Stimulated activated naive CD8-positive, alpha-beta T cell treated with anti-CD3 and anti-CD28 coated beads, Interleukin-15, Interleukin-2, amounts not matched to agents 100 ng/mL and 50 ng/mL, for 24 hours (primary cell): Measurements from ENCODE around the gene TRMT44.
"Not testable (repeated sequence)": the region's sequence is repeated elsewhere in the genome, so short reads cannot be mapped to it uniquely, and the experiment has no call there.

Experiments used
- H3K27ac Mint-ChIP-seq: one replicate; pipeline ENCODE4 v1.8.0; 2021; ENCODE audit warnings: mild to moderate bottlenecking, mixed read lengths
- H3K27me3 Mint-ChIP-seq: one replicate; pipeline ENCODE4 v1.8.0; 2021; ENCODE audit warnings: mixed read lengths
- H3K36me3 Mint-ChIP-seq: one replicate; pipeline ENCODE4 v1.8.0; 2021; ENCODE audit warnings: low read depth, mixed read lengths
- H3K4me1 Mint-ChIP-seq: one replicate; pipeline ENCODE4 v1.8.0; 2021; ENCODE audit warnings: low read depth, mixed read lengths
- H3K4me3 Mint-ChIP-seq: one replicate; pipeline ENCODE4 v1.8.0; 2021; ENCODE audit warnings: mild to moderate bottlenecking, mixed read lengths
- H3K9me3 Mint-ChIP-seq: one replicate; pipeline ENCODE4 v1.8.0; 2021; ENCODE audit warnings: mixed read lengths

TRMT44 gene

DNA sequence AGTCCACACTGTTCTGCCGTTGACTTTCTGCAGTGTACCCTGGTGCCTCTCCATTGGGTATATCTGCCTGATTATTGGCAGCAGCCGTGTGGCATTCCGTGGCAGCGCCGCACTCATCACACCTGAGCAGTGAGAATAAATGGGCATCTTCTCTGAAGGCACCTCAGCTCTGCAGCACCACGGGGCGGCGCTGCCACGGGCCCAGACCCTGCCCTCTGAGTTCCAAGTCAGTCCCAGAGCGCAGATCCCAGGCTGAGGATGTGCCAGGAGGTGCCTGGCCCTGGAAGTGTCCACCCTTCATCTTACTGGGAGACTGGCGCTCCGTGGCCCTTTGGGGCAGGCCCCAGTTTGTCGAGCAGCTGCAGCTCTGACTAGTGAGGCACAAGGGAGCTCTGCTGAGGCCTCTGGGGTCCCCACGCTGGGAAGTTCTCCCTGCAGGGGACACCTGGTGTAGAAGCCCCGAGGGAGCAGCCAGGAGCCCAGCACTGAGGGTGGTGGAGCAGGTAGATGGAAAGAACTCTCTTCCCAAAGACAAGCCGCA is 36.6 kb downstream of the TRMT44 start:
- Mint-ChIP-seq H3K4me3 (no peak overlapping the region), H3K36me3 (peaks cover 18% of the 10 kb centered on the region), H3K9me3 (no peaks in the 10 kb centered on the region), H3K27me3 (no peaks in the 10 kb centered on the region), H3K27ac (no peak overlapping the region), H3K4me1 (peaks cover 3% of the 10 kb centered on the region)

DNA sequence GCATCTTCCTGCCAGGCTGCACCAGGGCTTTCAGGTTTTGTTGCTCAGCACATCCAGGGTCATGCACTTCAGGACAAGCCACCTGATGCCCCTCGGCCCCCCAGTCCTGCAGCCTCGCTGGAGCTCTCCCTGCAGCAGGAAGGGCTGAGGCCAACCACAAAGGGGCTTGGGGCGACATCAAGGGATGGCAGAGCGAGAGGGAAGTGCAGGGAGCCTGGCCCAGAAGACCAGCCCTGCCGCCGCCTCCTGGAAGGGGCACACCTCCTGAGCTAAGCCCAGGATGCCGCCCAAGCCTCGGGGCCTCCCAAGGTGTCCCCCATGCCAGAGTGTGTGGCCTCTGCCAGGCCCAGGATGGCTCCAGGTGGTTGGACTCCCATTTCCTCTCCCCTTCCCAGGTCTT is 37.1 kb downstream of the TRMT44 start:
- Mint-ChIP-seq H3K27me3 (no peaks in the 10 kb centered on the region), H3K4me3 (no peak overlapping the region), H3K4me1 (peaks cover 3% of the 10 kb centered on the region), H3K36me3 (peaks cover 18% of the 10 kb centered on the region), H3K27ac (no peak overlapping the region), H3K9me3 (no peaks in the 10 kb centered on the region)

- H3K36me3 Mint-ChIP-seq = peaks cover 18% of the 10 kb centered on the region
- H3K9me3 Mint-ChIP-seq = no peaks in the 10 kb centered on the region
- no peak overlapping the region for H3K4me3 Mint-ChIP-seq
- H3K27ac Mint-ChIP-seq = no peak overlapping the region
- H3K27me3 Mint-ChIP-seq = no peaks in the 10 kb centered on the region
- peaks cover 3% of the 10 kb centered on the region for H3K4me1 Mint-ChIP-seq
Observed at GRCh38 chr4:8478371-8478770, 37.8 kb downstream of the TRMT44 start.

DNA sequence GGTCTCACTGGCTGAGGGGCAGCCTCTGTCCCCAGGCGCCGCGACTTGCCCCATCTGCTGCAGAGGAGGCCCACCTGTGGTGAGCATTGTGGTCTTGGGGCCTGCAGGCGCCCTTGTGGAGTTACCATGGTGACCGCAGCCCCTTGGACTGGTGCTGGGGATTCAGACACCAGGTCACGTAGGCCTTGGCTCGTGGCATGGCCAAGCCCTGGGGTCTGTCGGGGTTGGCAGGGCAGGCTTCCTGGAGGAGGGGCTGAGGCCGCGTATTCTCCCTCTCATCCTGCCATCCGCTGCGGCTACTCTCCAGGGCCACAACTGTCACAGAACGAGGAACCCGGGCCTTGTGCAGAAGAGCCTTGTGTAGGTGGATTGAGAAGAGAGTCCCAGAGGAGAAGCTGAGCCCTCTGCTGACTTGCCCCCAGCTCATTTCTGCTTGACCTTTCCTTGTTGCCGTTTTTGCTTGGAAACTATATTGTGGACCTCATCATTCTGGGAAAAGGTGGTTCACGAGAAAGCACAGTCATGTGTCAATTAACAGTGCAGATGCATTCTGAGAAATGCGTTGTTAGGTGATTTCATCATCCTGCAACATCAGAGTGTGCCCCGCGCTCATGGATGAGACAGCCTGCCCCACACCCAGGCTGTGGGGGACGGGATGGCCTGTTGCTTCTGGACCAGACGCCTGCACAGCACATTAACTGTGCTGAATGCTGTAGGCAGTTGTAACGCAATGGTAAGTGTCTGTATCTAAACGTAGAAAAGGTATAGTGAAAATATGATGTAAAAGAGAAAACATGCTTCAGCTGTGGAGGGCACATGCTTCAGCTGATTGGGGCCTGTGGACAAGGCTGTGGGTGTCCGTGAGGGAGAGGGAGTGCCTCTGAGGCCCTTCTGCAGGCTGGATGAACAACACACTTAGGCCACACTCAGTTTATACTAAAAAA is 38.5 kb downstream of the TRMT44 start:
- H3K4me3 Mint-ChIP-seq = no peak overlapping the region
- H3K9me3 Mint-ChIP-seq = no peaks in the 10 kb centered on the region
- peaks cover 18% of the 10 kb centered on the region for H3K36me3 Mint-ChIP-seq

DNA sequence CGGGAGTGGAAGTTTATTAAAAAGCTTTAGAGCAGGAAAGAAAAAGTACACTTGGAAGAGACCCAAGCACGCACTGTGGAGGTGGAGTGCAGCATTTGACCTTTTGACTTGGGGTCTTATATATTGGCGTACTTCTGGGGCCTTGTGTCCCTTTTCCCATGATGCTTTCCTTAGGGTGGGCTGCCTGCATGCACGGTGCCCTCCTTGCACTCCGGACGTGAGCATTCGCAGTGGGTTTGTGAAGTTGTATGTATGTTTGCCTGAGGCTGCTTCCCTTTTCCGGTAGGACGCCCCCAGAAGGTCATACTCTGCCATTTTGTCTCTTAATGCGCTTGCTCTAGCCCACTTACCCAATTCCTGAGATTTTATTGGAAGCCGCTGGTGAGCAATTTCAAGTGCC is 39.6 kb downstream of the TRMT44 start:
- H3K9me3 Mint-ChIP-seq = no peaks in the 10 kb centered on the region
- peaks cover 16% of the 10 kb centered on the region for H3K36me3 Mint-ChIP-seq
- H3K4me3 Mint-ChIP-seq = no peak overlapping the region
- no peaks in the 10 kb centered on the region for H3K27me3 Mint-ChIP-seq
- H3K4me1 Mint-ChIP-seq = peaks cover 3% of the 10 kb centered on the region
- H3K27ac Mint-ChIP-seq = no peak overlapping the region

More for the DNA sequence above, 38.5 kb downstream of the TRMT44 start:
- peaks cover 3% of the 10 kb centered on the region for H3K4me1 Mint-ChIP-seq
- H3K27ac Mint-ChIP-seq = peak overlapping the region; percentile 49
- H3K27me3 Mint-ChIP-seq = no peaks in the 10 kb centered on the region

DNA sequence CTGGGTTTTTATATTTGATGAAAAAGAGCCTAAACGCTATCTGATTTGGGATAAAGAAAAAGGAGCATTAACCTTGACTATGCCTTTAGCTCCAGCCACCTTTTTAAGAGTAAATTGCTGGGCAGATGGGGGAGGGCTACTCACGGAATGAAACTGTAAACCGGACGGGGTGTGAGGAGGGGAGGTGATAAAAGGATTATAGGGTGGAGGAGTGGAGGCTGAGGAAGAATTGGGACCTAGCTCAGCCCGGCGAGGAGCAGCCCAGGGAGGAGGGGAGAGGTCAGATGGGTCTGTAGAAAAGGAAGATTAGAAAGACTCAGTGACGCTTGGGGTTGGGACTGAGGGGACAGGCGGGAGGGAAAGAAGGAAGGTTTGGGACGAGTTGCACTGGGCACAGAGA is 46.1 kb downstream of the TRMT44 start:
- H3K27me3 Mint-ChIP-seq, H3K36me3 Mint-ChIP-seq, H3K27ac Mint-ChIP-seq, H3K4me1 Mint-ChIP-seq, H3K4me3 Mint-ChIP-seq, H3K9me3 Mint-ChIP-seq: not testable (repeated sequence)

GRCh38 chr4:8488791-8489369 is 48.3 kb downstream of the TRMT44 start:
- Mint-ChIP-seq H3K27ac (no peak overlapping the region), H3K9me3 (no peaks in the 10 kb centered on the region), H3K36me3 (no peaks in the 10 kb centered on the region), H3K4me3 (no peak overlapping the region), H3K4me1 (no peaks in the 10 kb centered on the region), H3K27me3 (no peaks in the 10 kb centered on the region)

DNA sequence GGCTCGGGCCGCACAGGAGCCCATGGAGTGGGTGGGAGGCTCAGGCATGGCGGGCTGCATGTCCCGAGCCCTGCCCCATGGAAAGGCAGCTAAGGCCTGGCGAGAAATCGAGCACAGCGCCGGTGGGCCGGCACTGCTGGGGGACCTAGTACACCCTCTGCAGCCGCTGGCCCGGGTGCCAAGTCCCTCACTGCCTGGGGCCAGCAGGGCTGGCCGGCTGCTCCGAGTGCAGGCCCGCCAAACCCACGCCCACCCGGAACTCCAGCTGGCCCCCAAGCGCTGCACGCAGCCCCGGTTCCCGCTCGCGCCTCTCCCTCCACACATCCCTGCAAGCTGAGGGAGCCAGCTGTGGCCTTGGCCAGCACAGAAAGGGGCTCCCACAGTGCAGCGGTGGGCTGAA is 50.9 kb downstream of the TRMT44 start:
- H3K27ac Mint-ChIP-seq, H3K9me3 Mint-ChIP-seq, H3K4me3 Mint-ChIP-seq, H3K36me3 Mint-ChIP-seq, H3K27me3 Mint-ChIP-seq, H3K4me1 Mint-ChIP-seq: not testable (repeated sequence)

GRCh38 chr4:8492174-8492573 is 51.6 kb downstream of the TRMT44 start:
- Mint-ChIP-seq H3K36me3 (no peaks in the 10 kb centered on the region), H3K4me3 (no peak overlapping the region), H3K27me3 (no peaks in the 10 kb centered on the region), H3K4me1 (no peaks in the 10 kb centered on the region), H3K27ac (no peak overlapping the region), H3K9me3 (peaks cover 3% of the 10 kb centered on the region)

DNA sequence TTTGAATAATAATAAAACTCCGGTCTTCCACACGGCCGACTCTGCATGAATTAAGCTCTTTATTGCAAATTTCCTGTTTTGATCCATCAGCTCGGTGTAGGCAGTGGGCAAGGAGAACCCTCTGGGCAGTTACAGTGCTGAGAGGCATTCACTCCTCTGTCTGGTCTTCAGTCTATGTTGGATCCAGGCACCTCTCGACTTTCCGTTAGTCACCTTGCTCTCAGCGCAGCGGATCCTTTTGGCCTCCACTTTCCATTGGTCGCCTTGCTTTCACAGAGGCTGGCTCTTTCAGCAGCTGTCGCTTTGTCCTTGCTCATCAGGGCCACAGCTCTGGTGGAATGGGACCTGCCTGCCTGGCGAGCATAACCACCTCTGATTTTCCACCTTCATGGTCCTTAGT is 52.9 kb downstream of the TRMT44 start:
- Mint-ChIP-seq H3K27me3 (no peaks in the 10 kb centered on the region), H3K27ac (no peak overlapping the region), H3K36me3 (peaks cover 4% of the 10 kb centered on the region), H3K4me3 (no peak overlapping the region), H3K9me3 (peaks cover 7% of the 10 kb centered on the region), H3K4me1 (no peaks in the 10 kb centered on the region)

DNA sequence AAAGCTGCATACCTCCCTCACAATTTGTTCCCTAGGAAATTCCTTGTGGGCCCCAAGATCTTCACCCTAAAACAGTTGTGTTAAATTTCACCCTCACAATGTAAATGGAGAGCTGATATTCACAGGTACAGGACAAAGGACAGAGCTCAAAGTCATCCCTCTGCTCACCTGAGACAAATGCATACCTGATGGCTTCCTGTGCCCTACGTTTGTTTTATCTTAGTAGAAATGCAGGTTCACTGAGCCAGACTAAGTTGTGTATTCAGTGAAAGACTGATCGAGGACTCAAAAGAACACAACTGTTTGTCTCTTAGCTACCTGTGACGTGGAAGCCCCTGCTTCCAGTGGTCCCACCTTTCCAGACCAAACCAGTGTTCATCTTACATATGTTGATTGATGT is 53.6 kb downstream of the TRMT44 start:
- Mint-ChIP-seq H3K4me3 (no peak overlapping the region), H3K9me3 (peaks cover 7% of the 10 kb centered on the region), H3K36me3 (peaks cover 4% of the 10 kb centered on the region), H3K27ac (no peak overlapping the region), H3K27me3 (no peaks in the 10 kb centered on the region), H3K4me1 (no peaks in the 10 kb centered on the region)

GRCh38 chr4:8494983-8495548 is 54.5 kb downstream of the TRMT44 start:
- Mint-ChIP-seq H3K27me3 (no peaks in the 10 kb centered on the region), H3K27ac (no peak overlapping the region), H3K36me3 (peaks cover 4% of the 10 kb centered on the region), H3K9me3 (peaks cover 7% of the 10 kb centered on the region), H3K4me1 (no peaks in the 10 kb centered on the region), H3K4me3 (no peak overlapping the region)

- no peaks in the 10 kb centered on the region for H3K4me1 Mint-ChIP-seq
- H3K27ac Mint-ChIP-seq = no peak overlapping the region
- H3K36me3 Mint-ChIP-seq = peaks cover 4% of the 10 kb centered on the region
- H3K27me3 Mint-ChIP-seq = no peaks in the 10 kb centered on the region
- peaks cover 7% of the 10 kb centered on the region for H3K9me3 Mint-ChIP-seq
- H3K4me3 Mint-ChIP-seq = no peak overlapping the region
Observed at GRCh38 chr4:8495803-8496202, 55.2 kb downstream of the TRMT44 start.

DNA sequence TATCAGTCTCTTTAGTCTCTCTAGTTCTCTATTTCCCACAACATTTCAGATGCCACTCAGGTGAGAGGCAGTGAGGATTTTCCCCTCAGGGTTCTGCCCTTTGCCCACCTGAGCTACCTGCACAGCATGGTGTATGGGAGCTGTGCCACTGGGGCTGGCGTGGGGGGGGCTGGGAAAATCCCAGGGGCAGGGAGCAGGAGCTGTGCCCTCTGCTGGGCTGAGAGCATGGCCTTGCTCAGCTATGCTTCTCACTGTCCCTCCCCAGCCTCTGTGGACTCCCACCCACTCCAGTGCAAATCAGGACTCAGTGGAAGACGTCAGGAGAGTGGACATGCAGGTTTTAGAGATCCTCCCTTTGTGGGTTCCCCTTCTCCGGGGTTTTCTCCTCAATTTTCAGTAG is 57.2 kb downstream of the TRMT44 start:
- peaks cover 4% of the 10 kb centered on the region for H3K36me3 Mint-ChIP-seq
- H3K4me1 Mint-ChIP-seq = no peaks in the 10 kb centered on the region
- no peak overlapping the region for H3K27ac Mint-ChIP-seq
- no peak overlapping the region for H3K4me3 Mint-ChIP-seq
- peaks cover 7% of the 10 kb centered on the region for H3K9me3 Mint-ChIP-seq
- no peaks in the 10 kb centered on the region for H3K27me3 Mint-ChIP-seq

DNA sequence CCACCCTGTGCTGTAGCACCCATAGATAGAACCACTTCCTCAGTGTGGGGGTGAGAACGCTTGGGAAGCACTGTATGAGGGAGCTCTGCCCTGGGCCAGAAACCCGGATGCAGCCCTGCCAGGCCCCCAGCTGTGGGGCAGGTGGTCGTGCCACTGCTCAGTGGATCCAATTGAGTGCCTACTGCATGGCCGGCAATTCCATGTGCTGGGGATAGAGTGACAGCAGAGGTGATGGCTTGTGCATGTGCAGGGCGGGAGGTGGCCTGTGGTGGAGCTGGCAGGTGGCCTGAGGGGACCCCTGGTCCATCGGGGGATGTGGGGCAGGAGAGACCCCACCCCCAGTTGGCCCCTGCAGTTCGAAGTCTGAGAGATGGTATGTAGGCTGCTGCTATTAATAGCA is 60.4 kb downstream of the TRMT44 start:
- Mint-ChIP-seq H3K27ac (no peak overlapping the region), H3K36me3 (peaks cover 4% of the 10 kb centered on the region), H3K4me3 (no peak overlapping the region), H3K27me3 (peaks cover 5% of the 10 kb centered on the region), H3K9me3 (peaks cover 7% of the 10 kb centered on the region), H3K4me1 (no peaks in the 10 kb centered on the region)
